GM18868 (cell line): ENCODE results near the gene SCARB1.
A peak's percentile ranks its signal among the peaks of the same experiment; 100 is the strongest.

Source experiments
- ATAC-seq: cut with Tn5 transposase; IDR thresholded peaks from one replicate; pipeline ENCODE4 v1.9.1; 2021; ENCODE audit warnings: mild to moderate bottlenecking, moderate library complexity; ENCODE audit not compliant: unreplicated experiment

The SCARB1 gene

DNA sequence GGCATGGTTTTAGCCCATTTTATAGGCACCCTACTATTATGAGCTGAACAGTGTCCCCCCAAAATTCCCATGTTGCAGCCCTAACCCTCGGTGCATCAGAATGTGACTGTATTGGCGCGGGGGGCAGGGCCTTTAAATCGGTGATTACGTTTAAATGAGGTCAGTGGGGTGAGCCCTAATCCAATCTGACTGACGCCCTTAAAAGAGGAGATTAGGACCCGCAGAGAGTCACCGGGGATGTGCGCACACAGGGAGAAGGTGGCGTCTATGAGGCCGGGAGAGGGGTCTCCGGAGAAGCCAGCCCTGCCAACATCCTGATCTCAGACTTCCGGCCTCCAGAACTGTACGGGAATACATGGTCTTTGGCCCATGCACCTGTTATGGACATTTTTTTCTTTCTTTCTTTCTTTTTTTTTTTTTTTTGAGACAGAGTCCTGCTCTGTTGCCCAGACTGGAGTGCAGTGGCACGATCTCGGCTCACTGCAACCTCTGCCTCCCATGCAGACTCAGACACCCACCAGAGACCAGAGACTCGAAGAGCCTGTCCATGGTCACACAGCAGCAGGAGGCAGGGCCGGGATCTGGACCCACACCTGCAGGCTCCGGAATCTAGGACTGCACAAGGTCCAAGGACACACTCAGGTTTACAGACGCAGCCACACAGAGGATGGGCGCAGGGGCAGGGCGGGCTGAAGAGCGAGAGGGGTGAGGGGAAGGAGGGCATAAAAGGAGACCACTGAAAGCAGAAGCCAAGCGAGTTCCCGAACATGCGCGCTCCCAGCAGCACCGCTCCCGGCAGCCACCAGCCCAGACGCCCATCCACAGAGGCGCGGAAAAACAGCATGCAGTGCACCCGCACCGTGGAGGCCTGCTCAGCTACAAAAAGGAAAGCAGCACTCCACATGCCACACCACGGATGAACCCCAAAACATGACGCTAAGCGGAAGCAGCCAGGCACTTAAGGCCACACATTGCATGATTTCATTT is 19.0 kb downstream of the SCARB1 start:
- ATAC-seq, result no peak

DNA sequence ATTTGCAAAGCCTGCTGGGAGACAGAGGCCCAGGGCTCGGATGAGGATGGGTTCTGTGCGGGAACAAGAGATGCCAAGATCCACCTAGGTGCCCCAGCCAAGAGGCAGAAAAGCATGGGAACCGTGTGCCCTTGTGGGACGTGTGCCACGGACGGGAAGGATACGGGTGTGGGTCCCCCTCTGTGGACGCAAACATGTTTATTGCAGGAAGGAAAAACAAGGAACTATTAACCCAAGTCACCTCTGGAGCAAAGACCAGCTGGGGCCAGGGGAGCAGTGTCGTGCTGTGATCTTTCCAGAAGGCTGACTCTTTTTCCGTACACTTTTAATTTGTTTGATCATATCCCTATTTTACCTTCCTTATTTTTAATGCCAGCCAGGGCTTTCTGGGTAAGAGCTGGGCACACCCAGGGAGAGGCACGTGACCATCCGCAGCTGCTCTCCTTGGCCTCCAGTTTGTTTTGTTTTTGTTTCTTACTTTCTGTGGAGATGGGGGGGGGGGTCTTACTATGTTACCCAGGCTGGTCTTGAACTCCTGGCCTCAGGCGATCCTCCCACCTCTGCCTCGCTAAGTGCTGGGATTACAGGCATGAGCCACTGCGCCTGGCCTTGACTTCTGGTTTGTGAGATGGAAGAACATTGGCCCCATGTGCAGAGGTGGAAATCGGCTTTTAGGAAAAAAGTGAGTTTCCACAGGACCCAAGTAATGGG is 20.7 kb downstream of the SCARB1 start:
- ATAC-seq, result no peak

DNA sequence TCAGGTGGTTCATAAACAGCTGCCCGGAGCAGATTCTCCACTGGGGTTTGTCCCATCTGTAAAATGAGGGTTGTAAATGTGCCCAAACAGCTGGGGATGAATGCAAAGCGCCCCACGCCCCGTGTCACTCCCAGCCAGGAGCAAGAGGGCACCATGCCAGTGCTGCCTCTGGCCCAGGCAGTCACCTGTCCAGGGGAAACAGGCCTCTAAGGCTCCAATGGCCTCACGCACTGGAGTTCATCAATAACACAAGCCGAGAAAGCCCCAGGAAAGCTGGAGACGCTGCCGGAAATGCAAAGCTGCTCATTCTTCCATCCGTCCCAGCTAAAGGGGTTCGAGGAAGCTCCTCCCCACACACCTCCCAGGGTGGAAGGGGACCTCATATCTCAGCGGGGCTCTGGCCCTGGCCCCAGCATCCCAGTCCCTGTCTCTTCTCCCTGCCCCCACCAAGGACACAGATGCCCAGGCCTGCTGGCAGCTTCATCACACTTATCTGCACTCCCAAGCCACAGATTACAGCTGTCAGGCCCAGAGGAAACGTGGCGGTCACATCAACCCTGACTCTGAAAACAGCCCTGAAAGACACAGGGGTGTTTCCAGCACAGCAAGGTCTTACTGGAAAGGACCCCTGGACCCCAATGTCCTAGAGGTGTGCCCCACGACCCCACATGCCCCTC is 21.5 kb downstream of the SCARB1 start:
- ATAC-seq, result no peak

DNA sequence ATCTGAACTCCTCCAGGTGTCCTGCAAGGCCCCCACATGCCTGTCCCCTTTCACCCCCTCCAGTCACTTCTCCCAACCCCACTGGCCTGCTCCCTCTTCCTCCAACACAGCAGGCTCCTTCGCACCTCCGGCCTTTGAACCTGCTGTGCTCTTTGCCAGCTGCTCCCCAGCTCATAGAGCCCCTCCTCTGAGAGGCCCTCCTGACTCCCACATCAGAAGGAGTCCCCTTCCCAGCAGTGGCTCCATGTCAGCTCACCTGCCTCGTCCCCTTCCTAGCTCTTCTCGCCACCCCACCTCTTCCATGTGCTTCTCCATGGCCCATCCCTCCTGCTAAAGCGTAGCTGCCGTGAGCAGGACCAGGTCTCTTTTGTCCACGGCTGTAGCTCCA is 22.1 kb downstream of the SCARB1 start:
- ATAC-seq, result no peak

DNA sequence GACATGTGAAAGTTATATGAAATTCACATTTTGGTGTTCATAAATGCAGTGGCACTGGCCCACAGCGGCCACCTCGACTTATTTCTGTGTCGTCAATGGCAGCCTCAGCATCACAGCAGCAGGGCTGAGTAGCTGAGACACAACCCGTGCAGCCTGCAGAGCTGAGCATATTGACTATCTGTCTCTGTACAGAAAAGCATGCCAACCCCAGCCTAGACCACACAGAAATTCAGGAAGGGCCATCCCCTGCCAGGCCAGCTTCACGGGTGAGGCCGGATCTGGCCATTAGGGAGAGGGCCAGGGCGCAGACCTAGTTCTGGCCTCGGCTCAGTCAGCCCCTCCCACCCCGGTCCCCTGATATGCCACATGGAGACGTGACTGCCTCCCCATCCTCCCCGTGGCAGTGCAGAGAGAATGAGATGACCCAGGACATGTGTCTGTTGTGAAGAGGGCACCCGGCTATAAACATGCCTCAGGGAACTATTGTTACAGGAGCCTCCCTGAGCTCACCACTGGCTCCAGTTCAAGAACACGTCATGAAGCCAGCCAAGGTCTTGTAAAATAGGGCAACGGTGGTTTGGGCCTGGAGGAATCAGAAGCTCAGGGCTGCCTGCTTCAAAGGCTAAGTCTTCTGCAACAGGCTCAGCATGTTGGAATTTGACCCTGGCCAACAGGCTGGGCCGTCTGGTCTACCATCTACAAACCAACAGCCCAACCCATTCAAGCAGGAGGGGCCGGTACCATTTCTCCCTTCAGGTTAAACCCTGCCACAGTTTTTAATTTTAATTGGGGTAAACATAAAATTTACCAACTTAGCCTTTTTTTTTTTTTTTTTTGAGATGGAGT is 25.5 kb downstream of the SCARB1 start:
- no peak for ATAC-seq

DNA sequence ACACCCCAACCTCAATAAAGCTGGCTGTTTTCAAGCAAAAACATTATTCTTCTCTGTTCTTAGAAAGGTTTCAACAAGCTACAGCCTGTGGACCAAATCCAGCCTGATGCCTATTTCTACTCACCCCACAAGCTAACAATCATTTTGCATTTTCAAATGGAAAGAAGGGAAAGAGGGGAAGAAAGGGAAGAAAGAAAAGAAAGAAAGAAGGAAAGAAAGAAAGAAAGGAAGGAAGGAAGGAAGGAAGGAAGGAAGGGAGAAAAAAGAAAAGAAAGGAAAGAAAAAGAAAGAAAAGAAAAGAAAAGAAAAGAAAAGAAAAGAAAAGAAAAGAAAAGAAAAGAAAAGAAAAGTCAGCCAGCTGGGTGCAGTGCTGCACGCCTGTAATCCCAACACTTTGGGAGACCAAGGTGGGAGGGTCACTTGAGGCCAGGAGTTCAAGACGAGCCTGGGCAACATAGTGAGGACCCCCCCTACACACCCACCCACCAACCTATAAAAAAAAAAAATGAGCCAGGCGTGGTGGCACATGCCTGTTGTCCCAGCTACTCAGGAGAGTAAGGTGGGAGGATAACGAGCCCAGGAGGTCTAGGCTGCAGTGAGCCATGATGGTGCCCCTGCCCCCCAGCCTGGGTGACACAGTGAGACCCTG is 26.3 kb downstream of the SCARB1 start:
- ATAC-seq, result no peak

DNA sequence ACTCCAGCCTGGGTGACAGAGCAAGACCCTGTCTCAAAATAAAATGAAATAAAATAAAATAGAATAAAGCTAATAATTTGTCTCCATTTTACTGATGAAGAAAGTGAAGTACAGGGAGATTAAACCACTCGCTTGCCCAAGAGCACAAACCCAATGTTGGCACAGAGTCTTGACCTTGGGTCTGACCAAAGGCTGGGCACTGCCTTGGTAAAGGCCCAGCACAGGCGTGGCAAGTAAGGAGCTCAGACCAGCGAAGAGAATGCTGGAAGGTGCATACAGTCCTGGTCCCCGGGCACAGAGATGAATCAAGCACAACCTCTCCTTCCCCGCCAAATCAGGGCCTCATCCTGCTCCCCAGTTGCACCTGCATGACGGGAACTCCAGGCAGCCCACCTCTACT is 26.9 kb downstream of the SCARB1 start:
- ATAC-seq, result no peak

DNA sequence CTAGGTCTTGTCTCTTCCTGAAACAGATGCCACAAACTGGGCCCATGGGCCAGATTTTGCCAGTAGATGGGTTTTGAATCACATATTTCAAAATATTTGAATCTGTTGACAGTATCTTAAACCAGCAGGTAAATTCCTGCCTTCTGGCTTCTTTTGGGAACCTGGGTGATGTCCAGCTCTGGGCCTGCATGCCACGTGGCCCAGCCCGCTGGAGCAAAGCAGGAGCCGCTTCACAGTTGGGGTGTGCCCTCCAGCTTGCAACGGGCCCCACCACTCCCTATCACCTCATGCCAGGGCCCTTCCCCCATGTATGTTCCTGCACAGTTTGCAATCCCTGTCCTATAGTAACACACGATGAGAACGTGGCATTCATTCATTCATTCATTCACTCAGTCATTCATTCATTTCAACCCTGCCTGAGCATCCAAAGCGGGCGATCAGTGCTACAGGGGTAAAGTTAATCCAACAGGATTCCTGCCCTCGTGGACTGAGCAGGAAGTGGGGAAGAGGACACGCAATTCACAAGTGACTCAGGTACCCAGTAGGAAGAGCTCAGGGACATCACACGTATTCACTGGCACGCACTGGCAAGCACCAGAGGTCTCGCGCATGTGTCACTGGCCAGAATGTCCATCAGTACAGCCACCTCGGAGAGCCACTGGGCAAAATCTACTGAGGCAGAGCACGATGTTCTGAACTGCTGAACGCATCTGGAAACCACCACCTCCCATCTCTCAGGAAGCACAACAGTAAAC is 27.8 kb downstream of the SCARB1 start:
- ATAC-seq, result no peak

DNA sequence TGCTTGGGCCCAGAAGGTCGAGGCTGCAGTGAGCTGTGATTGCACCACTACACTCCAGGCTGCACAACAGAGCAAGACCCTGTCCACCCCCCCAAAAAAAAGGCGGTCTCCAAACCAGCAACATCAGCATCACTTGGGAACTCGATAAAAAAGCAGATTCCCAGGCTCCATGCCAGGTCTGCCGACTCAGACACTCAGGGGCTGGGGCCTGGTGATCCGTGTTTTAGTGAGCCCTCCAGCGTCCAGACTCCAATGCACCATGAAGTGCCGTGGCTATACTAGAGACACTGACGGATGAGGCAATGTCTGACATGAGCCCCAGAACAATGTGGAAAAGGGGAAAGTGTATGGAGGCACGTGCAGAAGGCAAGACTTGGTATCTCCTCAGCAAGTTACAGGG is 28.8 kb downstream of the SCARB1 start:
- ATAC-seq, result no peak

DNA sequence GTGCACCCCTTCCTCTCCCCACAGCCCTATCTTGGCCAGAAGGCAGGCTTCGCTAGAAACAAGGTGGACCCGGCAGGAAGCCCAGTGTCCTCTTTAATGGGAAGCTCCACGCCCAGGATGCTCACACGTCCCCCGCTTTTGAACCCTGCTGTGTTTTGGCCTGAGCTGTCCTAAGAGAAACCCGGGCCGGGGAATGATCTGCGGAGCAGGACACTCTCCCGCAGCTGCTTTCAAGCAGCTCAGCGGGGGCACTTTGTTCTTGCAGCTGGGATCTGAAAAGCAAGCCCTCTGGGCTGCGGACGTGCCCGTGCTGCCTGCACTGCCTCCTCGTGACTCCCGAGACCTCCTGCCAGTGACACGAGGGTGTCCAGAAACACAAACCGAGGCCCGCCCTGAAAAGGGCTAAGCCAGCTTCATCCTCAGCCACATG is 30.0 kb downstream of the SCARB1 start:
- ATAC-seq, result no peak

DNA sequence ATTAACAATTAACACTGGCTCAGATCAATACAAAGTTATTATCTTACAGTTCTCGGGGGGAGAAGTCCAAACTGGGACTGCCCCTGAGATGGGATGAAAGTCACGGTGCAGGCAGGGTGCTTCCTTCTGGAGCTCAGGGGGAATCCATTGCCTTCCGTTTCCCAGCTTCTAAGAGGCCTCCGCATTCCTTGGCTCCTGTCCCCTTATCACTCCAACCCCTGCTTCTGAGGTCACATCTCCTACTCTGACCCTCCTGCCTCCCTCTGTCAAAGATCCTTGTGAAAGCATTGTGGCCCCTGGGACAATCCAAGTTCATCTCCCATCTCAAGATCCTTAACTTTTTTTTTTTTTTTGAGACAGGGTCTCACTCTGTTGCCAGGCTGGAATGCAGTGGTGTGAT is 30.8 kb downstream of the SCARB1 start:
- no peak for ATAC-seq

DNA sequence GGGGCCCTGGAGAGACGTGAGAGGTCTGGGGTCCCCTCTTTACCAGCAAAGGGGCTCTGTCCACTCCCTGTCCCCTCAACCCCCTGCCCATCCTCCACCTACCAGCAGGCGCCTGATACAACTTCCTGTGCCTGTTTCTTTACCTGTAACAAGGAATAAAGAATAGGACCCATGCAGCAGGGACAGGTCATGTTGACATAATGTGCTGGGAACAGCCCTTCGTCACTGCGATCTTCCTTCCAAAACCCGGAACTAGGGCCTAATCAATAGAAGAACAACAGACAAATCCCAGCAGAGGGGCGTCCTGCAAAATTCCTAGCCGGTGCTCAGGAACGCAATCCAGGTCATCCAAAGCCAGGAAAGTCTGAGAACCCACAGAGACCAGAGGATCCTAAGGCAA is 32.1 kb downstream of the SCARB1 start:
- no peak for ATAC-seq

DNA sequence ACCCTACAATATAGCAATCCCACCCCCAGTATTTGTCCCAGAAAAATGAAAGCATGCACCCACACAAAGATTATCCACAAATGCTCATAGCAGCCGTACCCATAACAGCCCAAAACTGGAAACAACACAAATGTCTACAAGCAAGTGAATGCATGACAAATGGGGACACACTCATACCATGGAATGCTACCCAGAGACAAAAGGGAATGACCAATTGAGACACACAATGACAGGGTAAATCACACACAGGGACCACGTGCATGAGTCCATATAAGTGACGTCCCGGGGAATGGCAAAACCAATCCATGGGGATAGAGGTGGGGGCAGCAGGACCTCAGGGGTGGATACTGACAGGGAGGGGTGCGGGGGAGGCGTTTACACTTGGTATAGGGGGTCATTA is 33.4 kb downstream of the SCARB1 start:
- no peak for ATAC-seq

DNA sequence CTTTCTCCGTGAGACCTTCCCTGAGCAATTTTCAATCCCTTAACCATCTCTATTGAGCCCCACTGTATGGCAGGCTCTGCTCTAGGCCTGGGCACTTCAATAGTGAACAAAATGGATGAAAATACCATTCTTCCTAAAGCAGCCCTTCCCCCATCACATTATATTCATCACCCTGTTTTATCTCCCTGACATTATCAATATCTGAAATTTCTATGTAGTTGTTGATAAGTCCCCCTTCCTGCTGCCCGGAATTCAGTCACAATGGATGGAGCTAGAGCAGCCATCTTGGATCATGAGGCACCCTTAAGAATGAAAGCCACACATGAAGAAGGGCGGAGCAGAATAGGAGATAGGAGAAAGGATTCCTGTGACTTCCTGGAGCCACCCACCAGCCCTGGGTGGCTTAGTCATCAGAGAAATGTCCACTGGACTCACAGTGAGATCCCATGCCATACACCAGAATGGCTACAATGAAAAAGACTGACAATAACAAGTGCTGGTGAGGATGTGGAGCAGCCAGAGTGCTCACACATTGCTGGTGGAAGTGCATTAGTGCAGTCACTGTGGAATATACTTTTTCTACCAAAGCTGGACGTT is 33.9 kb downstream of the SCARB1 start:
- no peak for ATAC-seq

DNA sequence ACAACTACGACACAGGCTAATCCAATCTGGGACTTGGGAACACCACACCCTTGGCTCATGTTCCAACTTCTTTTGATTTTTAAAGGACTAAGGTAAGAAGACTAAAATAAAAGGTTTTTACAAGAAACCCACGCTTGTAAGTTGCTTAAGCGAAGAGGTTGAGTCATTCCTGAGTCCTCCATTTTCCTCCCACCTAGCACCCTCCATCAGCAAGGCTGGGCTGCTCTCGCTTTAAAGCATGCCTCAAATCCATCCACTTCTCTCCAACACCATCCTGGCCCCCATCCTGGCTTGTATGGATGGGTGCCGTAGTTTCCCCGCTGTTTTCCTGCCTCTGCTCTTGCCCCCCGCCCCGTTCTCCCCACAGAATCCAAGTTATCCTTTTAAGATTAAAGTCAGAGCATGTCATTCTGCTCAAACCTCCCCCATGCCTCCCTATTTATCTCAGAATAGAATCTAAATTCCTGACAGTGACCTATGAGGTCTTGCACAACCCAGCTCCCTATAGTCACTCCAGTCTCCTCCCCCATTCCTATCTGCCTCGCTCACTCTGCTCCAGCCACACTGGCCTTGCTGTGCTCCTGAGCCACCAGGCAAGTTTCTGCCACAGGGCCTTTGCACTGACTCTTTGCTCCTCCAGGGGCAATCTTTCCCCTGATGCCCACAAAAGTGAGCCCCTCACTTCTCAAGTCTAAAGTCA is 34.5 kb downstream of the SCARB1 start:
- no peak for ATAC-seq

DNA sequence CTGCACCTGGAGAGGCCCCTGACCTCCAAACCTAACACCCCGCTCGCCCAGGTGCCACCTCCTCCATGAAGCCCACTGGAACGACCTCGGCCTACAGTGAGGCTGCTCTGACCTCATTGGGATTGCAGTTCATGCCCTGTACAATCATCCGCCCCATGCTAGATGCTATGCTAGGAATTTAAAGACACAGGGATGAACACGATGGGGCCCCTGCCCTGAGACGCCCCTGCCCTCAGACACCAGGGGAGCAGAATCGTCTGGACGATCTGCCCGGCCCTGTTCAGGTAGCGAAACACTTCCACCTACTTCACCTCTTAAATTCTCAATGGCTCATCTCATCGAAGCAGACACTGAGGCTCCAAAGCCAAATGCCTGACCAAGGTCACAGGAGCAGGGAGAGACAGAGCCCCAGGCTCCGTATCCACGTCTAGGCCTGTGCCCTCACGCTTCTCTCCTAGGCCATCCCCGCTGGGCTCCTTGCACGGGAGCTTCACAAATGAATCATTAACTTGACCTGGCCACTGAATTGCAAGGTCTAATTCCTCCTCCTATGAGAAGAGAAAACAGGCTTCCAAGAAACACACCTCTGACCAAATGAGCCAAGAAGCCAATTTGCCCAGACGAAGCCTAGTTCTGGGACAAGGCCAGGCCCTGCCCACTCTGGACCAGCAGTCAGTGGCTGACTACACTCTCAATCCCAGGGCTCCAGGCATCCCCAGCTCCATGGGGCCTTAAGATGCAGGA is 35.2 kb downstream of the SCARB1 start:
- ATAC-seq, result no peak

DNA sequence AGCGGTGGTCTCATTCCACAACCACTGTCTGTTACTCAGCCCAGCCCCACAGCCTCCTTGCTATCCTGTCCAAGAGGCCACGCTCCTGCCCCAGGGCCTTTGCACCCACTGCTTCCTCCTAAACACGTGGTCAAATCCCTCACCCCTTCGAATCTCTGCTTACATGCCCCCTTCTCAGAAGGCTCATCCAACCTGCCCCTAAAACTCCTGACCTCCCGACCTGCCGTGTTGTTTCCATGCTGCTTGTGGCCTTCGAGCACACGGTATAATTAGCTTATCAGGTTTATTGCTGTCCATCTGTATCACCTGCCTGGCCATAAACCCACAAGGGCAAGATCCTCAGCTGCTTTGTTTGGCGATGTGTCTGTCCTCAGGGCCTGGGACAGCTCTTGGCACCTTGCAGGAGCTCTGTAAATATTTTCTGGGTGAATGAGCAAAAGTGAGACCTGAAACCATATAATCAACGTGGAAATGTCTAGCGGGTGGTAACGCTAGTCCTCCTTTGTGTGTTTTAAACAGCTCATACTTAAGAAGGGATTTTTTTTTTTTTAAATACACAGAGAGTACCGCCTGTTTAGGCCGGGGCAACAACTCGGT is 36.0 kb downstream of the SCARB1 start:
- ATAC-seq, result peak; percentile 80
